Coronary artery (tissue), 2 donors: Measurements from ENCODE around the gene AATF.

Source experiments
- DNase-seq: peaks from one replicate; pipeline ENCODE4 v3.0.0-alpha.2; 2017; ENCODE audit warnings: low spot score
- H3K27ac ChIP-seq, 2 donors: fragments of 200-600 bp; sonication (generic); one replicate each; pipeline ENCODE4 v1.5.1; 2016 to 2019
- H3K4me3 ChIP-seq: fragments of 200-600 bp; sonication (generic); 2 replicates; pipeline ENCODE4 v1.5.1; 2016; ENCODE audit warnings: mild to moderate bottlenecking, moderate library complexity
- CTCF ChIP-seq: fragments of 200-600 bp; sonication (generic); IDR thresholded peaks from one replicate; pipeline ENCODE4 v1.5.1; 2019; ENCODE audit warnings: antibody characterized with exemption

The AATF gene

GRCh38 chr17:36949461-36949927 lies 740 bp downstream of the AATF start:
- peak overlapping the region; percentile 99 for H3K4me3 ChIP-seq
- DNase-seq = no peak
- TF ChIP-seq CTCF = no peak
- peak overlapping the region; percentile 71 to 99 for H3K27ac ChIP-seq

GRCh38 chr17:36950027-36950426 lies 1.3 kb downstream of the AATF start:
- Histone ChIP-seq H3K27ac (no peak overlapping the region), H3K4me3 (peak overlapping the region; percentile 99)
- no peak for DNase-seq
- TF ChIP-seq CTCF = no peak

- no peak overlapping the region for H3K4me3 ChIP-seq
- DNase-seq = no peak
- H3K27ac ChIP-seq = no peak overlapping the region
- no peak for TF ChIP-seq CTCF
Observed at GRCh38 chr17:36951084-36951789, 2.5 kb downstream of the AATF start.

- TF ChIP-seq CTCF = no peak
- DNase-seq = no peak
- Histone ChIP-seq H3K4me3 (no peak overlapping the region), H3K27ac (no peak overlapping the region)
Observed at GRCh38 chr17:36971508-36971907, 22.8 kb downstream of the AATF start.

GRCh38 chr17:36972186-36972700 lies 23.5 kb downstream of the AATF start:
- Histone ChIP-seq H3K27ac (no peak overlapping the region), H3K4me3 (no peak overlapping the region)
- DNase-seq = no peak
- TF ChIP-seq CTCF = no peak

- TF ChIP-seq CTCF = no peak
- Histone ChIP-seq H3K27ac (no peak overlapping the region), H3K4me3 (no peak overlapping the region)
- no peak for DNase-seq
Observed at GRCh38 chr17:36972905-36973304, 24.2 kb downstream of the AATF start.

- no peak for DNase-seq
Observed at GRCh38 chr17:36975922-36976515, 27.3 kb downstream of the AATF start.

More at GRCh38 chr17:36975922-36976515, 27.3 kb downstream of the AATF start:
- no peak for TF ChIP-seq CTCF
- no peak overlapping the region for H3K4me3 ChIP-seq
- H3K27ac ChIP-seq = no peak overlapping the region
